Keratinocyte (primary cell): Measurements from ENCODE around the gene KDF1. TPM values are rescaled to one million over a fixed set of nuclear protein-coding genes. Genes with fewer than 3 reads are reported as not detected.

ENCODE experiments used
- DNase-seq: peaks from one replicate; pipeline ENCODE4 v3.0.0-alpha.2; 2011; ENCODE audit warnings: low read depth, missing footprints, low spot score
- FAIRE-seq: peaks from 2 replicates; lab custom pipeline; 2011; peaks lifted over from hg19 to GRCh38; lab: Jason Lieb, UNC
- H2AFZ ChIP-seq: 2 replicates; pipeline ENCODE4 v1.6.0; 2012; ENCODE audit warnings: low read length, control low read depth, inconsistent platforms; ENCODE audit not compliant: control insufficient read depth
- H3K27ac ChIP-seq: 2 replicates; pipeline ENCODE4 v1.5.1; 2011; ENCODE audit warnings: low read length; ENCODE audit not compliant: control insufficient read depth, insufficient read depth
- H3K27me3 ChIP-seq: 3 replicates; pipeline ENCODE4 v1.6.0; 2011; ENCODE audit warnings: low read length; ENCODE audit not compliant: control insufficient read depth, insufficient read depth; ENCODE audit errors: extremely low read depth
- H3K36me3 ChIP-seq, 2 experiments: 2 replicates in 1 of 2; 3 replicates in 1 of 2; pipeline ENCODE4 v1.5.1; 2011; ENCODE audit warnings: low read length in 2 of 2, mild to moderate bottlenecking in 1 of 2; ENCODE audit not compliant: control insufficient read depth in 2 of 2, insufficient read depth in 2 of 2; ENCODE audit errors: extremely low read depth in 1 of 2
- H3K4me1 ChIP-seq: 3 replicates; pipeline ENCODE4 v1.5.1; 2011; ENCODE audit warnings: low read length; ENCODE audit not compliant: control insufficient read depth, insufficient read depth; ENCODE audit errors: extremely low read depth
- H3K4me2 ChIP-seq: 3 replicates; pipeline ENCODE4 v1.6.0; 2011; ENCODE audit warnings: low read depth, low read length; ENCODE audit not compliant: control insufficient read depth, insufficient read depth; ENCODE audit errors: extremely low read depth
- H3K4me3 ChIP-seq, 3 experiments: fragments of 200-600 bp in 1 of 3; sonication (generic) in 1 of 3; 2 replicates in 2 of 3; 3 replicates in 1 of 3; pipeline ENCODE4 v1.5.1; 2011 to 2016; ENCODE audit warnings: low read length in 3 of 3, mild to moderate bottlenecking in 3 of 3, control low read depth in 2 of 3, inconsistent platforms in 1 of 3, low read depth in 1 of 3, mixed read lengths in 1 of 3, mixed run types in 1 of 3, moderate library complexity in 1 of 3; ENCODE audit not compliant: control insufficient read depth in 2 of 3, insufficient read depth in 2 of 3; ENCODE audit errors: extremely low read depth in 1 of 3
- H3K79me2 ChIP-seq: 2 replicates; pipeline ENCODE4 v1.6.0; 2012; ENCODE audit warnings: low read length; ENCODE audit not compliant: control insufficient read depth, insufficient read depth
- H3K9ac ChIP-seq: 3 replicates; pipeline ENCODE4 v1.6.0; 2011; ENCODE audit warnings: low read length; ENCODE audit not compliant: control insufficient read depth, insufficient read depth; ENCODE audit errors: extremely low read depth
- H3K9me1 ChIP-seq: 3 replicates; pipeline ENCODE4 v1.6.0; 2011; ENCODE audit warnings: low read length; ENCODE audit not compliant: control insufficient read depth, insufficient read depth; ENCODE audit errors: extremely low read depth
- H3K9me3 ChIP-seq: 2 replicates; pipeline ENCODE4 v1.5.1; 2012; ENCODE audit warnings: low read depth, low read length; ENCODE audit not compliant: control insufficient read depth
- H4K20me1 ChIP-seq: 3 replicates; pipeline ENCODE4 v1.6.0; 2011; ENCODE audit warnings: low read length; ENCODE audit not compliant: control insufficient read depth, insufficient read depth; ENCODE audit errors: extremely low read depth
- CTCF ChIP-seq, 3 experiments: IDR thresholded peaks in 1 of 3; conservative IDR thresholded peaks in 1 of 3; optimal IDR thresholded peaks in 1 of 3; 2 replicates in 2 of 3; 3 replicates in 1 of 3; pipeline versions ENCODE3 to v1.5.1; 2011; ENCODE audit warnings: low read length in 3 of 3, mild to moderate bottlenecking in 3 of 3, moderate library complexity in 2 of 3, control low read depth in 1 of 3, inconsistent platforms in 1 of 3; ENCODE audit not compliant: insufficient read depth in 2 of 3; ENCODE audit errors: extremely low read depth in 1 of 3
- EZH2 ChIP-seq: IDR thresholded peaks from one replicate; pipeline ENCODE4 v1.6.1; 2012; ENCODE audit warnings: inconsistent platforms, mild to moderate bottlenecking, low read length, moderate library complexity
- dilution Hi-C: fragments of 300-500 bp; cut with MboI; formaldehyde crosslinking; loops from one replicate; pipeline ENCODE4 v1.7.0; 2020; ENCODE audit warnings: low sequenced_read_pairs; ENCODE audit not compliant: extremely low pct_ligation_motif_present
- polyA plus RNA-seq, 5 experiments: library from polyadenylated mRNA; depleted of rRNA in 3 of 5; stranded (reverse) in 3 of 5; stranded (forward) in 1 of 5; unstranded in 1 of 5; fragments of >200 nt; gene quantifications; 1 replicate in 1 of 5; 2 replicates in 3 of 5; 3 replicates in 1 of 5; pipeline versions ENCODE4 v1.2.1 to v1.2.3, GENCODE V29; 2011 to 2012; ENCODE audit warnings: missing spikeins in 2 of 5, low read depth in 1 of 5, low replicate concordance in 1 of 5

Gene KDF1
- polyA plus RNA-seq, 1 donor (not counting 4 experiments of a cell fraction or from before 2014, with no cell fraction given), result 13.8 TPM

DNA sequence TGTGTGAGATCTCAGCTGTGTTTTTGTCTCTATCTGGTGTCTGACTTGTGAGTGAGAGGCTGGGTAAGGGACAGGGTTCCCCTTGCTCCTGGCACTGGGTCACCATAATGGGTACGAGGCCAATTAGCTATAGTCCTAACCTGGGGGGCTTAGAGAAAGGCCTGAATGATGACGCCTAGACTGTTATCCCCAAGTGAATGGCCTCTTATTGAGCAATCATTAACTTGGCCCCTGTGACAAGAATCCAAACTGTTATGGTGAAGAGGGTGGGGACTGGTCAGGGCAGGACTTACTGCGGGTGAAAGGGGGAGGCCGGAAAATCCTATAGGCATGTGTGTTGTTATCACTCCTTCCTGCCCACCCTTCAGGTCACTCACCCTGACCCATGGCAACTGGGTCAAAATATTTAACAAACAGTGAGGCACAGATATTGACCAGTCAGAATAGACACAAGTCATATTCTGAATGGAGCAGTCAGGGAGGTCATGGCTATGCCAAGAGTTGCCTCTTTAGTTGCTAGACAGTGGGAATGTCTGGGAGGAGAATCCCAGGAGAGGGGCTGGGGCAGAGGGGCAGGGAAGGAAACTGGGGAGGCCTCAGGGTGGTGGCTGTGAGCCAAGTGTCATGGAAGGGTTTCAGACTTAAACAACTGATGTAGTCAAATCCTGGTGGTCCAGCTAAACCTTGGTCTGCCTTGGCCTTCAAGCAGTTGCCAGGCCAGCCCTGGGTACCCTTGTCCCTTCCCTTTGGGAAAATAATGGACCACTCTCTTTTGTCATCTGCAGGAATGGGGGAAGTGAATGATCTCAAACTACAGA lies 49.7 kb downstream of the KDF1 start:
- no peak overlapping the region for H3K9ac ChIP-seq
- H3K9me3 ChIP-seq, result no peaks in the 10 kb centered on the region
- H3K36me3 ChIP-seq, result no peaks in the 10 kb centered on the region
- peaks cover 11% of the 10 kb centered on the region for H3K4me1 ChIP-seq
- peaks cover 3% of the 10 kb centered on the region for H3K27me3 ChIP-seq
- no peaks in the 10 kb centered on the region for H3K79me2 ChIP-seq
- H2AFZ ChIP-seq, result no peak overlapping the region
- DNase-seq (no peak), FAIRE-seq (no peak)
- H3K4me2 ChIP-seq, result no peak overlapping the region
- H3K4me3 ChIP-seq, result no peak overlapping the region
- dilution Hi-C loops, result no loop called here
- TF ChIP-seq CTCF (optimal IDR thresholded peaks at IDR 0.05 in 1 of 3, IDR thresholded peaks at IDR 0.05 in 1 of 3, conservative IDR thresholded peaks at IDR 0.05 in 1 of 3; ENCODE audit: extremely low read depth in 1 of 3, insufficient read depth in 2 of 3, low read length in 3 of 3) (no peak), EZH2 (no peak)
- no peak overlapping the region for H3K27ac ChIP-seq
- H3K9me1 ChIP-seq, result no peaks in the 10 kb centered on the region
- no peaks in the 10 kb centered on the region for H4K20me1 ChIP-seq

- Histone ChIP-seq H4K20me1 (no peaks in the 10 kb centered on the region), H3K4me3 (no peak overlapping the region), H3K9me3 (no peaks in the 10 kb centered on the region), H3K36me3 (no peaks in the 10 kb centered on the region), H3K27me3 (no peaks in the 10 kb centered on the region), H3K9ac (no peak overlapping the region), H3K4me1 (peaks cover 11% of the 10 kb centered on the region), H3K27ac (no peak overlapping the region), H3K9me1 (no peaks in the 10 kb centered on the region), H3K79me2 (no peaks in the 10 kb centered on the region), H2AFZ (no peak overlapping the region), H3K4me2 (no peak overlapping the region)
- no peak for TF ChIP-seq EZH2
- TF ChIP-seq CTCF (optimal IDR thresholded peaks at IDR 0.05 in 1 of 3, IDR thresholded peaks at IDR 0.05 in 1 of 3, conservative IDR thresholded peaks at IDR 0.05 in 1 of 3; ENCODE audit: extremely low read depth in 1 of 3, insufficient read depth in 2 of 3, low read length in 3 of 3), result no peak
- DNase-seq (no peak), FAIRE-seq (no peak)
- dilution Hi-C loops, result no loop called here
These were observed 50.3 kb downstream of the KDF1 start for GRCh38 chr1:26909951-26910342.
